HG03025 (cell line): ENCODE results near the gene CEP295NL.
"Not testable (repeated sequence)": the region's sequence is repeated elsewhere in the genome, so short reads cannot be mapped to it uniquely, and the experiment has no call there.

Experiments used
- ATAC-seq: cut with Tn5 transposase; IDR thresholded peaks from one replicate; pipeline ENCODE4 v1.9.1; 2021; ENCODE audit warnings: mild to moderate bottlenecking, moderate library complexity; ENCODE audit not compliant: unreplicated experiment, low FRiP score

The CEP295NL gene

GRCh38 chr17:78873519-78874340 is 29.3 kb downstream of the CEP295NL start:
- ATAC-seq: no peak

GRCh38 chr17:78872486-78872885 is 30.5 kb downstream of the CEP295NL start:
- no peak for ATAC-seq

- ATAC-seq: no peak
Measured at GRCh38 chr17:78870621-78871020, 32.4 kb downstream of the CEP295NL start.

- ATAC-seq: no peak
Measured at GRCh38 chr17:78868391-78868790, 34.6 kb downstream of the CEP295NL start.

GRCh38 chr17:78867046-78867445 is 36.0 kb downstream of the CEP295NL start:
- not testable (repeated sequence) for ATAC-seq

GRCh38 chr17:78865682-78866390 is 37.2 kb downstream of the CEP295NL start:
- no peak for ATAC-seq

GRCh38 chr17:78864117-78864516 is 38.9 kb downstream of the CEP295NL start:
- no peak for ATAC-seq

GRCh38 chr17:78862073-78863023 is 40.7 kb downstream of the CEP295NL start:
- ATAC-seq: no peak

- no peak for ATAC-seq
Measured at GRCh38 chr17:78861229-78861628, 41.8 kb downstream of the CEP295NL start.

- no peak for ATAC-seq
Measured at GRCh38 chr17:78859051-78859450, 44.0 kb downstream of the CEP295NL start.

- ATAC-seq: no peak
Measured at GRCh38 chr17:78857266-78857665, 45.7 kb downstream of the CEP295NL start.

GRCh38 chr17:78855561-78856165 is 47.3 kb downstream of the CEP295NL start:
- no peak for ATAC-seq

- no peak for ATAC-seq
Measured at GRCh38 chr17:78854508-78854907, 48.5 kb downstream of the CEP295NL start.

GRCh38 chr17:78853926-78854394 is 49.0 kb downstream of the CEP295NL start:
- no peak for ATAC-seq

GRCh38 chr17:78852709-78853121 is 50.3 kb downstream of the CEP295NL start:
- ATAC-seq: no peak

GRCh38 chr17:78849026-78849425 is 54.0 kb downstream of the CEP295NL start:
- no peak for ATAC-seq

- ATAC-seq: no peak
Measured at GRCh38 chr17:78847052-78847451, 55.9 kb downstream of the CEP295NL start.

GRCh38 chr17:78844301-78845005 is 58.5 kb downstream of the CEP295NL start:
- ATAC-seq: no peak

GRCh38 chr17:78842881-78843565 is 60.0 kb downstream of the CEP295NL start:
- ATAC-seq: no peak
